PFSK-1 (cell line): Measurements from ENCODE around the gene AIFM3.

Source experiments
- POLR2AphosphoS5 ChIP-seq: IDR thresholded peaks from 2 replicates; pipeline ENCODE4 v1.6.1; 2012; ENCODE audit warnings: low read depth, mild to moderate bottlenecking, control low read depth, low read length, moderate library complexity
- TAF1 ChIP-seq: IDR thresholded peaks from 2 replicates; pipeline ENCODE4 v1.6.1; 2012; ENCODE audit warnings: low read length, control low read depth, borderline replicate concordance; ENCODE audit not compliant: insufficient read depth

- TF ChIP-seq POLR2AphosphoS5 (no peak), TAF1 (no peak)
These were observed 42.8 kb downstream of the AIFM3 start for GRCh38 chr22:21009638-21010425.
